Mucosa of stomach (tissue), 1 donor: ENCODE measurements around the gene SYCE1L.
"Not testable (repeated sequence)": the region's sequence is repeated elsewhere in the genome, so short reads cannot be mapped to it uniquely, and the experiment has no call there.

Source experiments
- H3K27me3 ChIP-seq: one replicate; pipeline ENCODE4 v1.7.0; 2013; ENCODE audit warnings: mild to moderate bottlenecking, low read length; ENCODE audit not compliant: control insufficient read depth, insufficient read depth
- H3K36me3 ChIP-seq: one replicate; pipeline ENCODE4 v1.7.0; 2013; ENCODE audit warnings: low read length; ENCODE audit not compliant: control insufficient read depth, insufficient read depth
- H3K4me1 ChIP-seq: one replicate; pipeline ENCODE4 v1.7.0; 2013; ENCODE audit warnings: mild to moderate bottlenecking, low read length; ENCODE audit not compliant: control insufficient read depth, insufficient read depth
- H3K4me3 ChIP-seq: one replicate; pipeline ENCODE4 v1.7.0; 2013; ENCODE audit warnings: low read length
- H3K9ac ChIP-seq: one replicate; pipeline ENCODE4 v1.7.0; 2013; ENCODE audit warnings: mild to moderate bottlenecking, low read length, moderate library complexity
- H3K9me3 ChIP-seq: one replicate; pipeline ENCODE4 v1.7.0; 2013; ENCODE audit warnings: mild to moderate bottlenecking, low read length, moderate library complexity; ENCODE audit not compliant: control insufficient read depth
- donor health status: Pancreatic carcinoma.

The SYCE1L gene

GRCh38 chr16:77233799-77234519 is 34.8 kb downstream of the SYCE1L start:
- peaks cover 18% of the 10 kb centered on the region for H3K27me3 ChIP-seq

GRCh38 chr16:77234611-77235010 is 35.4 kb downstream of the SYCE1L start:
- peaks cover 18% of the 10 kb centered on the region for H3K27me3 ChIP-seq
- H3K9ac ChIP-seq = no peak overlapping the region
- no peak overlapping the region for H3K4me3 ChIP-seq
- no peaks in the 10 kb centered on the region for H3K36me3 ChIP-seq
- H3K4me1 ChIP-seq = peaks cover 3% of the 10 kb centered on the region
- H3K9me3 ChIP-seq = no peaks in the 10 kb centered on the region

More at GRCh38 chr16:77233799-77234519, 34.8 kb downstream of the SYCE1L start:
- Histone ChIP-seq H3K4me3 (no peak overlapping the region), H3K9ac (no peak overlapping the region), H3K9me3 (no peaks in the 10 kb centered on the region), H3K4me1 (peaks cover 3% of the 10 kb centered on the region), H3K36me3 (no peaks in the 10 kb centered on the region)

GRCh38 chr16:77236063-77236511 is 36.9 kb downstream of the SYCE1L start:
- H3K4me3 ChIP-seq = peak overlapping the region; percentile 19
- peaks cover 18% of the 10 kb centered on the region for H3K27me3 ChIP-seq
- H3K9ac ChIP-seq = no peak overlapping the region
- peaks cover 3% of the 10 kb centered on the region for H3K4me1 ChIP-seq
- H3K36me3 ChIP-seq = no peaks in the 10 kb centered on the region
- no peaks in the 10 kb centered on the region for H3K9me3 ChIP-seq

GRCh38 chr16:77238593-77238992 is 39.4 kb downstream of the SYCE1L start:
- Histone ChIP-seq H3K27me3 (peaks cover 18% of the 10 kb centered on the region), H3K9me3 (no peaks in the 10 kb centered on the region), H3K36me3 (no peaks in the 10 kb centered on the region), H3K4me1 (peaks cover 3% of the 10 kb centered on the region), H3K9ac (no peak overlapping the region), H3K4me3 (no peak overlapping the region)

GRCh38 chr16:77242471-77242870 is 43.3 kb downstream of the SYCE1L start:
- H3K27me3 ChIP-seq, H3K9ac ChIP-seq, H3K36me3 ChIP-seq, H3K4me1 ChIP-seq, H3K4me3 ChIP-seq, H3K9me3 ChIP-seq: not testable (repeated sequence)

GRCh38 chr16:77246150-77246549 is 46.9 kb downstream of the SYCE1L start:
- no peaks in the 10 kb centered on the region for H3K27me3 ChIP-seq
- no peaks in the 10 kb centered on the region for H3K9me3 ChIP-seq
- no peaks in the 10 kb centered on the region for H3K36me3 ChIP-seq
- H3K4me3 ChIP-seq = no peak overlapping the region
- H3K4me1 ChIP-seq = no peaks in the 10 kb centered on the region
- H3K9ac ChIP-seq = no peak overlapping the region

- Histone ChIP-seq H3K9me3 (no peaks in the 10 kb centered on the region), H3K4me1 (no peaks in the 10 kb centered on the region), H3K9ac (no peak overlapping the region), H3K36me3 (no peaks in the 10 kb centered on the region), H3K27me3 (no peaks in the 10 kb centered on the region), H3K4me3 (no peak overlapping the region)
Observed at GRCh38 chr16:77250400-77250799, 51.2 kb downstream of the SYCE1L start.
